GM23338 (cell line): ENCODE data around the gene TBX18. TPM values are rescaled to one million over a fixed set of nuclear protein-coding genes. Genes with fewer than 3 reads are reported as not detected.

ENCODE experiments used
- ATAC-seq: fragments of 200-7000 bp; cut with Tn5 transposase; 3 replicates; pipeline ENCODE4 v1.9.1; 2020
- DNase-seq: peaks from one replicate; pipeline ENCODE4 v3.0.0-alpha.2; 2015; ENCODE audit warnings: low spot score
- H2AFZ ChIP-seq: fragments of 200-600 bp; sonication (generic); 2 replicates; pipeline ENCODE4 v1.8.0; 2016; ENCODE audit warnings: antibody characterized with exemption, mild to moderate bottlenecking, moderate library complexity
- H3F3A ChIP-seq: fragments of 200-600 bp; sonication (generic); replicated peaks from 2 replicates; pipeline ENCODE4 v1.8.0; 2017; ENCODE audit warnings: antibody characterized with exemption, mixed run types, low read depth
- H3K27ac ChIP-seq: fragments of 200-600 bp; sonication (generic); 2 replicates; pipeline ENCODE4 v1.6.1; 2016; ENCODE audit warnings: low read depth
- H3K27me3 ChIP-seq: fragments of 200-600 bp; sonication (generic); 2 replicates; pipeline ENCODE4 v1.8.0; 2016; ENCODE audit warnings: mild to moderate bottlenecking, mixed run types, moderate library complexity; ENCODE audit not compliant: insufficient read depth
- H3K36me3 ChIP-seq: fragments of 200-600 bp; sonication (generic); 2 replicates; pipeline ENCODE4 v1.8.0; 2016; ENCODE audit warnings: mild to moderate bottlenecking; ENCODE audit not compliant: insufficient read depth
- H3K4me1 ChIP-seq: fragments of 200-600 bp; sonication (generic); 2 replicates; pipeline ENCODE4 v1.8.0; 2016; ENCODE audit warnings: mild to moderate bottlenecking, moderate library complexity; ENCODE audit not compliant: insufficient read depth
- H3K4me2 ChIP-seq: fragments of 200-600 bp; sonication (generic); 2 replicates; pipeline ENCODE4 v1.7.1; 2017; ENCODE audit warnings: mixed run types
- H3K4me3 ChIP-seq: fragments of 200-600 bp; sonication (generic); 2 replicates; pipeline ENCODE4 v1.6.1; 2016; ENCODE audit warnings: mixed run types
- H3K79me2 ChIP-seq: fragments of 200-600 bp; sonication (generic); replicated peaks from 2 replicates; pipeline ENCODE4 v1.8.0; 2017; ENCODE audit warnings: mild to moderate bottlenecking; ENCODE audit not compliant: insufficient read depth
- H3K9me2 ChIP-seq: fragments of 200-600 bp; sonication (generic); 2 replicates; pipeline ENCODE4 v1.8.0; 2017; ENCODE audit not compliant: insufficient read depth
- H4K20me1 ChIP-seq: fragments of 200-600 bp; sonication (generic); replicated peaks from 2 replicates; pipeline ENCODE4 v1.8.0; 2017; ENCODE audit warnings: mild to moderate bottlenecking; ENCODE audit not compliant: insufficient read depth
- H3K27ac Mint-ChIP-seq: 2 replicates; pipeline ENCODE4 v1.8.0; 2020; ENCODE audit warnings: inconsistent platforms, mild to moderate bottlenecking, moderate library complexity, mixed read lengths
- H3K27me3 Mint-ChIP-seq: 3 replicates; pipeline ENCODE4 v1.8.0; 2022; ENCODE audit warnings: low read depth, mild to moderate bottlenecking, moderate library complexity, mixed read lengths, inconsistent platforms; ENCODE audit not compliant: insufficient read depth, poor library complexity
- H3K36me3 Mint-ChIP-seq: 3 replicates; pipeline ENCODE4 v1.8.0; 2021; ENCODE audit warnings: low read depth, mild to moderate bottlenecking, inconsistent platforms, moderate library complexity, mixed read lengths
- H3K4me1 Mint-ChIP-seq: 3 replicates; pipeline ENCODE4 v1.8.0; 2020; ENCODE audit warnings: mild to moderate bottlenecking, inconsistent platforms, mixed read lengths
- H3K4me3 Mint-ChIP-seq: 3 replicates; pipeline ENCODE4 v1.8.0; 2021; ENCODE audit warnings: moderate library complexity, mild to moderate bottlenecking, inconsistent platforms, mixed read lengths
- H3K9me3 Mint-ChIP-seq: 3 replicates; pipeline ENCODE4 v1.8.0; 2020; ENCODE audit warnings: moderate library complexity, mild to moderate bottlenecking, inconsistent platforms, mixed read lengths
- CREB1 ChIP-seq: fragments of 250-450 bp; sonication (Bioruptor Pico); IDR thresholded peaks from 2 replicates; pipeline ENCODE4 v1.5.0; 2020; ENCODE audit warnings: low read depth, mild to moderate bottlenecking, moderate library complexity
- CTCF ChIP-seq, 2 experiments: fragments of 200-600 bp in 1 of 2; sonication (generic) in 1 of 2; conservative IDR thresholded peaks; 2 replicates each; pipeline versions ENCODE4 v1.5.1 to v1.6.1; 2016 to 2017; ENCODE audit warnings: antibody characterized with exemption in 2 of 2, low read depth in 2 of 2, mild to moderate bottlenecking in 2 of 2, moderate library complexity in 1 of 2
- ETS1 ChIP-seq: IDR thresholded peaks from 2 replicates; pipeline ENCODE4 v1.6.1; 2016; ENCODE audit warnings: antibody characterized with exemption
- EZH2 ChIP-seq: fragments of 200-600 bp; sonication (generic); IDR thresholded peaks from one replicate; pipeline ENCODE4 v1.8.0; 2017; ENCODE audit warnings: antibody characterized with exemption, mild to moderate bottlenecking, low read depth; ENCODE audit not compliant: unreplicated experiment
- EZH2phosphoT487 ChIP-seq: fragments of 200-600 bp; sonication (generic); IDR thresholded peaks from one replicate; pipeline ENCODE4 v1.8.1; 2018; ENCODE audit warnings: antibody characterized with exemption; ENCODE audit not compliant: unreplicated experiment
- JUNB ChIP-seq: IDR thresholded peaks from one replicate; pipeline ENCODE4 v1.6.1; 2016; ENCODE audit warnings: antibody characterized with exemption; ENCODE audit not compliant: unreplicated experiment
- NANOG ChIP-seq: IDR thresholded peaks from 2 replicates; pipeline ENCODE4 v1.6.1; 2016; ENCODE audit warnings: antibody characterized with exemption, borderline replicate concordance
- POLR2AphosphoS5 ChIP-seq: IDR thresholded peaks from 2 replicates; pipeline ENCODE4 v1.6.1; 2016; ENCODE audit warnings: antibody characterized with exemption, low read depth
- REST ChIP-seq: IDR thresholded peaks from one replicate; pipeline ENCODE4 v1.6.1; 2018; ENCODE audit warnings: antibody characterized with exemption; ENCODE audit not compliant: unreplicated experiment
- STAT1 ChIP-seq: IDR thresholded peaks from one replicate; pipeline ENCODE4 v1.6.1; 2016; ENCODE audit warnings: antibody characterized with exemption; ENCODE audit not compliant: unreplicated experiment
- ZNF114 ChIP-seq: fragments of 250-450 bp; sonication (Bioruptor Pico); IDR thresholded peaks from 2 replicates; pipeline ENCODE4 v1.5.0; 2020; ENCODE audit warnings: mild to moderate bottlenecking, moderate library complexity
- ZNF331 ChIP-seq: fragments of 250-450 bp; sonication (Bioruptor Pico); IDR thresholded peaks from 2 replicates; pipeline ENCODE4 v1.5.0; 2020; ENCODE audit warnings: low read depth, mild to moderate bottlenecking, moderate library complexity
- polyA plus RNA-seq: library from polyadenylated mRNA; unstranded; fragments of >200 nt; fragmentation: Nextera tagmentation; extraction: Ambion mirVana; gene quantifications from 2 replicates; pipeline ENCODE4 v1.2.1, GENCODE V29; 2016
- total RNA-seq: library from RNA; depleted of rRNA; stranded (reverse); fragments of >200 nt; shearing (Covaris generic); gene quantifications from 2 replicates; pipeline ENCODE4 v1.2.3, GENCODE V29; 2014

The TBX18 gene
- total and polyA plus RNA-seq, 2 experiments from 2014 or later, result 0.03 TPM; not detected in 1

- H3K79me2 ChIP-seq, result no peaks in the 10 kb centered on the region
- H3F3A ChIP-seq, result no peaks in the 10 kb centered on the region
- no peaks in the 10 kb centered on the region for H3K4me1 ChIP-seq
- H3K4me3 ChIP-seq, result no peak overlapping the region
- no peak overlapping the region for H2AFZ ChIP-seq
- no peaks in the 10 kb centered on the region for H3K36me3 ChIP-seq
- DNase-seq (no peak), ATAC-seq (no peak)
- H3K27ac ChIP-seq, result no peak overlapping the region
- no peaks in the 10 kb centered on the region for H3K27me3 ChIP-seq
- no peaks in the 10 kb centered on the region for H4K20me1 ChIP-seq
- Mint-ChIP-seq H3K4me3 (no peak overlapping the region), H3K9me3 (no peaks in the 10 kb centered on the region), H3K36me3 (no peaks in the 10 kb centered on the region), H3K27me3 (peaks cover 3% of the 10 kb centered on the region), H3K4me1 (peaks cover 3% of the 10 kb centered on the region; the same call in 2 of the 3 replicates), H3K27ac (no peak overlapping the region)
- no peak overlapping the region for H3K4me2 ChIP-seq
- no peak for TF ChIP-seq CREB1 (CRISPR knock-in tag)
- H3K9me2 ChIP-seq, result no peaks in the 10 kb centered on the region
These were observed 40.3 kb upstream of the TBX18 start for GRCh38 chr6:84804720-84805119.

GRCh38 chr6:84801250-84801649, 36.9 kb upstream of the TBX18 start:
- no peak for ATAC-seq
- TF ChIP-seq REST (no peak), NANOG (no peak), ZNF114 (CRISPR knock-in tag) (no peak), ZNF331 (CRISPR knock-in tag) (no peak), EZH2 (no peak), CTCF (conservative IDR thresholded peaks at IDR 0.05; ENCODE audit: low read depth in 2 of 2) (no peak), ETS1 (no peak), EZH2phosphoT487 (no peak), STAT1 (no peak), JUNB (no peak), CREB1 (CRISPR knock-in tag) (no peak), POLR2AphosphoS5 (no peak)

More at GRCh38 chr6:84801250-84801649, 36.9 kb upstream of the TBX18 start:
- H3K27me3 Mint-ChIP-seq, result peaks cover 2% of the 10 kb centered on the region
- H3K4me3 ChIP-seq, result no peak overlapping the region
- no peak overlapping the region for H3K27ac Mint-ChIP-seq
- no peaks in the 10 kb centered on the region for H3F3A ChIP-seq
- no peak for DNase-seq
- H3K9me2 ChIP-seq, result peaks cover 4% of the 10 kb centered on the region; the same call in 1 of the 2 replicates
- H3K9me3 Mint-ChIP-seq, result peaks cover 9% of the 10 kb centered on the region; the same call in 2 of the 3 replicates
- no peaks in the 10 kb centered on the region for H3K4me1 ChIP-seq
- no peak overlapping the region for H3K4me2 ChIP-seq
- H3K27me3 ChIP-seq, result no peaks in the 10 kb centered on the region
- H3K36me3 Mint-ChIP-seq, result peaks cover 6% of the 10 kb centered on the region; the same call in 1 of the 3 replicates
- no peaks in the 10 kb centered on the region for H3K36me3 ChIP-seq
- no peak overlapping the region for H2AFZ ChIP-seq
- H3K79me2 ChIP-seq, result no peaks in the 10 kb centered on the region
- no peaks in the 10 kb centered on the region for H4K20me1 ChIP-seq
- no peak overlapping the region for H3K4me3 Mint-ChIP-seq
- H3K4me1 Mint-ChIP-seq, result no peaks in the 10 kb centered on the region
- no peak overlapping the region for H3K27ac ChIP-seq
